Caco-2 (cell line): ENCODE data around the gene ZNF2. TPM values are rescaled to one million over a fixed set of nuclear protein-coding genes. Genes with fewer than 3 reads are reported as not detected.

ENCODE experiments used
- BruUV-seq: library from RNA; stranded (reverse); fragments of 400-500 nt; replicated peaks from 2 replicates; lab custom pipeline; 2021; lab: Mats Ljungman, UMichigan
- CTCF ChIA-PET: fragments of 300-600 bp; sonication (Branson Sonifier 250); formaldehyde crosslinking; loops from one replicate; lab custom pipeline; 2022; ENCODE audit warnings: antibody characterized with exemption; lab: Charles Lee
- POLR2A ChIA-PET: fragments of 300-600 bp; sonication (Branson Sonifier 250); formaldehyde crosslinking; loops from one replicate; lab custom pipeline; 2022; ENCODE audit warnings: antibody characterized with exemption; lab: Charles Lee
- DNase-seq, 2 experiments: peaks; one replicate each; pipeline versions ENCODE4 v3.0.0 to v3.0.0-alpha.2; 2020 to 2022
- H3K27me3 ChIP-seq: replicated peaks from 2 replicates; pipeline ENCODE4 v1.6.0; 2011; ENCODE audit warnings: low read length; ENCODE audit not compliant: control insufficient read depth, insufficient read depth
- H3K36me3 ChIP-seq: 2 replicates; pipeline ENCODE4 v1.5.1; 2011; ENCODE audit warnings: low read length; ENCODE audit not compliant: control insufficient read depth, insufficient read depth
- H3K4me1 ChIP-seq: fragments of 250-450 bp; sonication (Bioruptor Pico); 2 replicates; pipeline ENCODE4 v1.5.1; 2020; ENCODE audit warnings: mild to moderate bottlenecking
- H3K4me3 ChIP-seq: 2 replicates; pipeline ENCODE4 v1.5.1; 2011; ENCODE audit warnings: low read depth, mild to moderate bottlenecking, control low read depth, low read length
- H3K9me3 ChIP-seq: fragments of 250-450 bp; sonication (Bioruptor Pico); 2 replicates; pipeline ENCODE4 v1.5.1; 2020; ENCODE audit warnings: mild to moderate bottlenecking, moderate library complexity
- H3K27ac Mint-ChIP-seq: one replicate; pipeline ENCODE4 v1.8.0; 2022; ENCODE audit warnings: mixed read lengths; ENCODE audit not compliant: unreplicated experiment
- H3K27me3 Mint-ChIP-seq: one replicate; pipeline ENCODE4 v1.8.0; 2022; ENCODE audit warnings: mixed read lengths; ENCODE audit not compliant: insufficient read depth, unreplicated experiment
- H3K36me3 Mint-ChIP-seq: one replicate; pipeline ENCODE4 v1.8.0; 2022; ENCODE audit warnings: mild to moderate bottlenecking, mixed read lengths; ENCODE audit not compliant: insufficient read depth, unreplicated experiment
- H3K4me1 Mint-ChIP-seq: one replicate; pipeline ENCODE4 v1.8.0; 2022; ENCODE audit warnings: low read depth, mixed read lengths; ENCODE audit not compliant: unreplicated experiment
- H3K4me3 Mint-ChIP-seq: one replicate; pipeline ENCODE4 v1.8.0; 2022; ENCODE audit warnings: mild to moderate bottlenecking, moderate library complexity, mixed read lengths; ENCODE audit not compliant: unreplicated experiment
- H3K9me3 Mint-ChIP-seq: one replicate; pipeline ENCODE4 v1.8.0; 2022; ENCODE audit warnings: mixed read lengths; ENCODE audit not compliant: unreplicated experiment
- CTCF ChIP-seq, 2 experiments: fragments of 200-600 bp in 1 of 2; IDR thresholded peaks; 1 replicate in 1 of 2; 2 replicates in 1 of 2; pipeline versions ENCODE4 v1.5.1 to v1.8.0; 2011 to 2022; ENCODE audit warnings: antibody characterized with exemption in 1 of 2, control low read depth in 1 of 2, inconsistent platforms in 1 of 2, low read depth in 1 of 2, low read length in 1 of 2, mild to moderate bottlenecking in 1 of 2, moderate library complexity in 1 of 2; ENCODE audit not compliant: insufficient read depth in 1 of 2, severe bottlenecking in 1 of 2, unreplicated experiment in 1 of 2
- intact Hi-C: fragments of 100-400 bp; cut with micrococcal nuclease; formaldehyde crosslinking; loops from one replicate; pipeline ENCODE4 v1.10.0; 2022; ENCODE audit not compliant: unreplicated experiment
- total RNA-seq: library from RNA; stranded (reverse); gene quantifications from 2 replicates; pipeline ENCODE4 v1.2.3, GENCODE V29; 2022

Gene ZNF2
- total RNA-seq, 1 experiment from 2014 or later, result 3.8 TPM

GRCh38 chr2:95179451-95179850 lies 13.8 kb downstream of the ZNF2 start:
- Mint-ChIP-seq H3K4me3 (no peak overlapping the region), H3K27me3 (no peaks in the 10 kb centered on the region), H3K9me3 (peaks cover 16% of the 10 kb centered on the region), H3K36me3 (peaks cover 19% of the 10 kb centered on the region), H3K4me1 (no peaks in the 10 kb centered on the region), H3K27ac (no peak overlapping the region)
- no peak for DNase-seq
- Histone ChIP-seq H3K27me3 (no peaks in the 10 kb centered on the region), H3K4me1 (no peaks in the 10 kb centered on the region), H3K36me3 (no peaks in the 10 kb centered on the region; the same call in 1 of the 2 replicates), H3K4me3 (no peak overlapping the region), H3K9me3 (0 out of 2 replicates have a peak, but pooled peaks cover under 1% of the 10 kb centered on the region)
- BruUV-seq, result no TSS peak
- no peak for TF ChIP-seq CTCF (IDR thresholded peaks at IDR 0.05; ENCODE audit: insufficient read depth in 1 of 2, low read depth in 1 of 2, low read length in 1 of 2, severe bottlenecking in 1 of 2, unreplicated experiment in 1 of 2)
- CTCF ChIA-PET, result no interaction called here
- intact Hi-C loops, result no loop called here
- POLR2A ChIA-PET, result no interaction called here

GRCh38 chr2:95181774-95182173 lies 16.2 kb downstream of the ZNF2 start:
- Mint-ChIP-seq H3K27me3 (no peaks in the 10 kb centered on the region), H3K36me3 (peaks cover 19% of the 10 kb centered on the region), H3K27ac (no peak overlapping the region), H3K4me1 (peaks cover 6% of the 10 kb centered on the region), H3K4me3 (no peak overlapping the region), H3K9me3 (peaks cover 16% of the 10 kb centered on the region)
- intact Hi-C loops, result no loop called here
- no peaks in the 10 kb centered on the region for H3K27me3 ChIP-seq
- ChIA-PET CTCF (no interaction called here), POLR2A (no interaction called here)
- H3K4me1 ChIP-seq, result no peaks in the 10 kb centered on the region
- no peak for TF ChIP-seq CTCF (IDR thresholded peaks at IDR 0.05; ENCODE audit: insufficient read depth in 1 of 2, low read depth in 1 of 2, low read length in 1 of 2, severe bottlenecking in 1 of 2, unreplicated experiment in 1 of 2)
- no TSS peak for BruUV-seq
- no peak for DNase-seq
- no peak overlapping the region for H3K4me3 ChIP-seq
- H3K36me3 ChIP-seq, result no peaks in the 10 kb centered on the region; the same call in 1 of the 2 replicates
- 0 out of 2 replicates have a peak, but pooled peaks cover 3% of the 10 kb centered on the region for H3K9me3 ChIP-seq

- no peak for TF ChIP-seq CTCF (IDR thresholded peaks at IDR 0.05; ENCODE audit: insufficient read depth in 1 of 2, low read depth in 1 of 2, low read length in 1 of 2, severe bottlenecking in 1 of 2, unreplicated experiment in 1 of 2)
- no TSS peak for BruUV-seq
- ChIA-PET CTCF (no interaction called here), POLR2A (no interaction called here)
- Mint-ChIP-seq H3K4me1 (peaks cover 6% of the 10 kb centered on the region), H3K9me3 (peaks cover 18% of the 10 kb centered on the region), H3K27me3 (peaks cover 4% of the 10 kb centered on the region), H3K4me3 (no peak overlapping the region), H3K36me3 (peaks cover 10% of the 10 kb centered on the region), H3K27ac (no peak overlapping the region)
- Histone ChIP-seq H3K4me3 (no peak overlapping the region), H3K36me3 (no peaks in the 10 kb centered on the region), H3K27me3 (no peaks in the 10 kb centered on the region), H3K4me1 (no peaks in the 10 kb centered on the region), H3K9me3 (0 out of 2 replicates have a peak, but pooled peaks cover 3% of the 10 kb centered on the region)
- intact Hi-C loops, result no loop called here
- no peak for DNase-seq
Measured at GRCh38 chr2:95185197-95185596, 19.6 kb downstream of the ZNF2 start.
